ENCODE results near the gene MRPS27. TPM values are rescaled to one million over a fixed set of nuclear protein-coding genes. Genes with fewer than 3 reads are reported as not detected.

The MRPS27 gene
- total and polyA plus RNA-seq, 9 donors = 33.4 to 108 (median 57.9) TPM

GRCh38 chr5:72187388-72188075, 132.5 kb downstream of the MRPS27 start:
- H3K36me3 ChIP-seq = no peaks in the 10 kb centered on the region
- intact Hi-C loops (cut with DNase I) = no loop called here
- TF ChIP-seq CTCF (IDR thresholded peaks at IDR 0.05) = no peak
- no peak for TF ChIP-seq EP300 (IDR thresholded peaks at IDR 0.05)
- TF ChIP-seq POLR2A (IDR thresholded peaks at IDR 0.05) = no peak
- 84 to 92% (median 90%) methylated on average over 5 of the region's 5 CpGs for WGBS, 3 donors
- no peaks in the 10 kb centered on the region for H3K4me1 ChIP-seq (ENCODE audit: insufficient read depth)
- DNase-seq = no peak
- H3K27ac ChIP-seq = no peak overlapping the region
- no peaks in the 10 kb centered on the region for H3K9me3 ChIP-seq
- H3K4me3 ChIP-seq = no peak overlapping the region
- no peaks in the 10 kb centered on the region for H3K27me3 ChIP-seq

- Histone ChIP-seq H3K27ac (no peak overlapping the region), H3K4me3 (no peak overlapping the region), H3K36me3 (no peaks in the 10 kb centered on the region), H3K27me3 (no peaks in the 10 kb centered on the region), H3K4me1 (ENCODE audit: insufficient read depth) (no peaks in the 10 kb centered on the region), H3K9me3 (no peaks in the 10 kb centered on the region)
- no peak for DNase-seq
- intact Hi-C loops (cut with DNase I) = no loop called here
- TF ChIP-seq EP300 (IDR thresholded peaks at IDR 0.05) (no peak), CTCF (IDR thresholded peaks at IDR 0.05) (no peak), POLR2A (IDR thresholded peaks at IDR 0.05) (no peak)
- WGBS, 3 donors = 71 to 88% (median 82%) methylated on average over 10 of the region's 10 CpGs
Measured at GRCh38 chr5:72185496-72186329, 134.3 kb downstream of the MRPS27 start.

- H3K4me1 ChIP-seq (ENCODE audit: insufficient read depth) = peaks cover 6% of the 10 kb centered on the region
- no peaks in the 10 kb centered on the region for H3K9me3 ChIP-seq
- no peak overlapping the region for H3K4me3 ChIP-seq
- DNase-seq = no peak
- no peaks in the 10 kb centered on the region for H3K36me3 ChIP-seq
- no peak for TF ChIP-seq CTCF (IDR thresholded peaks at IDR 0.05)
- no peak for TF ChIP-seq EP300 (IDR thresholded peaks at IDR 0.05)
- TF ChIP-seq POLR2A (IDR thresholded peaks at IDR 0.05) = no peak
- intact Hi-C loops (cut with DNase I) = no loop called here
- H3K27ac ChIP-seq = no peak overlapping the region
- 92 to 98% (median 95%) methylated on average over 3 of the region's 3 CpGs for WGBS, 3 donors
- H3K27me3 ChIP-seq = no peaks in the 10 kb centered on the region
Measured at GRCh38 chr5:72184408-72184807, 135.6 kb downstream of the MRPS27 start.

GRCh38 chr5:72183101-72183520, 136.9 kb downstream of the MRPS27 start:
- intact Hi-C loops (cut with DNase I) = no loop called here
- DNase-seq = no peak
- peaks cover 11% of the 10 kb centered on the region for H3K4me1 ChIP-seq (ENCODE audit: insufficient read depth)
- H3K27me3 ChIP-seq = no peaks in the 10 kb centered on the region
- no peaks in the 10 kb centered on the region for H3K36me3 ChIP-seq
- no peak overlapping the region for H3K4me3 ChIP-seq
- TF ChIP-seq POLR2A (IDR thresholded peaks at IDR 0.05) = no peak
- TF ChIP-seq CTCF (IDR thresholded peaks at IDR 0.05) = no peak
- TF ChIP-seq EP300 (IDR thresholded peaks at IDR 0.05) = no peak
- no peaks in the 10 kb centered on the region for H3K9me3 ChIP-seq
- H3K27ac ChIP-seq = no peak overlapping the region
- 89 to 90% (median 90%) methylated on average over 7 of the region's 7 CpGs for WGBS, 3 donors
